Measurements from ENCODE around the gene FERMT1.
"Not testable (repeated sequence)": the region's sequence is repeated elsewhere in the genome, so short reads cannot be mapped to it uniquely, and the experiment has no call there.

Gene FERMT1

GRCh38 chr20:6038256-6038655 lies 84.6 kb downstream of the FERMT1 start:
- no peak for DNase-seq

DNA sequence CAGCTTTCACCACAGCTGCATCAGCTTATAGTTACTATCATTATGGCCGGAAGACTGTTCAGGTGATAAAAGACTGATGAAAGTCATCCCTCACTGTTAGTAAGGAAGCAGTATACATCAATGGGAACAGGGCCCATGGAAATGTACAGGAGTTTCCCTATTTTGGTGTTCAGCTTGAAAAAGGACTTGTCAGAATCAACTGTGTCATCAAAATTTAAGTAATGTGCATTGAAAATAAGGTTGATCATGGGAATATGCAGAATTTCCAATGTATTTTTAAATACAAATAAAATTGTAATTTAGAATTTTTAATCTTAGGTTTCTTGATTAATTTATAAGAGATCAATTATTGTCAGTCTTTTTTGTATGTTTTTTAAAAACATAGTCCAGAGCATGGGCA lies 85.7 kb downstream of the FERMT1 start:
- DNase-seq, result no peak

GRCh38 chr20:6036213-6036612 lies 86.6 kb downstream of the FERMT1 start:
- DNase-seq, result no peak

GRCh38 chr20:6034134-6034969 lies 88.5 kb downstream of the FERMT1 start:
- no peak for DNase-seq

DNA sequence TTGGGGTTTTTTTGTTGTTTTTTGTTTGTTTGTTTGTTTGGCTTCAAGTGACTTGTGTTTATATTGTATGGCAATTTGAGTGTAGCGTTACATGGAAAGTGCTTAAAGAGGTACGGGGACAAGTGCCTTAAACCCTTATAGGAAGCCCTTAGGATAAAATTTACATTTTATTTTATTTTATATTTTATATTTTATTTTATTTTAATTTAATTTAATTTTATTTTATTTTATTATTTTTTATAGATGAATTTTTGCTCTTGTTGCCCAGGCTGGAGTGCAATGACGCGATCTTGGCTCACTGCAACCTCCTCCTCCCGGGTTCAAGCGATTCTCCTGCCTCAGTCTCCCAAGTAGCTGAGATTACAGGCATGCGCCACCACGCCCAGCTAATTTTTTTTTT lies 89.9 kb downstream of the FERMT1 start:
- DNase-seq, result not testable (repeated sequence)

DNA sequence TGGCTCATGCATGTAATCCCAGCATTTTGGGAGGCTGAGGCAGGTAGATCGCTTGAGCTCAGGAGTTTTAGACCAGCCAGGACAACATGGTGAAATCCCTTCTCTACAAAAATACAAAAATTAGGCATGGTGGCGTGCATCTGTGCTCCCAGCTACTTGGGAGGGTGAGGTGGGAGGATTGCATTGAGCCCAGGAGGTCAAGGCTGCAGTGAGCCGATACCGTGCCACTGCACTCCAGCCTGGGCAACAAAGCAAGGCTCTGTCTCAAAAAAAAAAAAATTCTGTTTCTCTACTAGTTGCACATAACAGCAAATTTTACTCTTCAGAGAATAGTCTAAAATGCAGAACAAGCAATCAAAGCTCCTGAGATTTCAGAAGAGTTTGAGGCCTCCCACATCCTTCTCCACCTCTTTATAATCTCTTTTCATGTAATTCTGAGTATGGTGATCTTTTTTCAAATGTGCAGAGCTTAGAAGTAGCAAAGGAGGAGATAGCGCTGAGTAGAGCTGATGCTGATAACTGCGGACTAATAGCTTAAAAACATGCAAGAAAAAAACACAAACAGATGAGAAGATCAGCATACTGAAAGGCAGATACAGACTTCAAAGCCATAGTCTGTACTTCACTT lies 92.3 kb downstream of the FERMT1 start:
- DNase-seq, result no peak

DNA sequence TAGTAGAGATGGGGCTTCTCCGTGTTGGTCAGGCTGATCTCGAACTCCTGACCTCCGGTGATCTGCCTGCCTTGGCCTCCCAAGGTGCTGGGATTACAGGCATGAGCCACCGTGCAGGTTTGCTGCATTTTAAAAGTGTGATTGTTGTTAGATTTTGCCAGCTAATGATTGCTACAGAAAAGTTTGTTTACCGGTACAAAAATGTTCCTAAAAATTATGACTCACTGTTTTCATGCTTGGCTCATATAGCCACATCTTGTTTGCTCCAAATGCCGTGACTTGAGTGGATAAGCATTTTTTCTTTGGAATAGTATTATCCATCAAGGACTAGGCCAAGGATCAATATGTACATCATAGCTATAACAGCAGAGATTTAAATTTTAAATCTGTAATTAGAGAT lies 93.3 kb downstream of the FERMT1 start:
- DNase-seq, result no peak

- no peak for DNase-seq
Measured at GRCh38 chr20:6028818-6029217, 94.0 kb downstream of the FERMT1 start.

- no peak for DNase-seq
Measured at GRCh38 chr20:6026051-6026450, 96.8 kb downstream of the FERMT1 start.

All from NCI-H2029 treated with DMSO at 0.1 percent for 48 hours (cell line).